Activated T-cell treated with anti-CD3 and anti-CD28 coated beads, Interleukin-2, amount 50 U/mL, for 24 hours (primary cell): ENCODE results near the gene MND1.
"Not testable (repeated sequence)": the region's sequence is repeated elsewhere in the genome, so short reads cannot be mapped to it uniquely, and the experiment has no call there.

Experiments used
- DNase-seq: peaks from one replicate; pipeline ENCODE4 v3.0.0-alpha.2; 2020
- H3K27ac Mint-ChIP-seq: 2 replicates; pipeline ENCODE4 v1.8.0; 2020; ENCODE audit warnings: mild to moderate bottlenecking, mixed read lengths
- H3K27me3 Mint-ChIP-seq: 2 replicates; pipeline ENCODE4 v1.8.0; 2020; ENCODE audit warnings: mixed read lengths
- H3K36me3 Mint-ChIP-seq: 2 replicates; pipeline ENCODE4 v1.8.0; 2020; ENCODE audit warnings: low read depth, mixed read lengths
- H3K4me1 Mint-ChIP-seq: 2 replicates; pipeline ENCODE4 v1.8.0; 2020; ENCODE audit warnings: low read depth, mixed read lengths
- H3K4me3 Mint-ChIP-seq: 2 replicates; pipeline ENCODE4 v1.8.0; 2020; ENCODE audit warnings: mild to moderate bottlenecking, moderate library complexity, mixed read lengths
- H3K9me3 Mint-ChIP-seq: 2 replicates; pipeline ENCODE4 v1.8.0; 2020; ENCODE audit warnings: mixed read lengths

MND1 gene

GRCh38 chr4:153451911-153452657 is 107.6 kb downstream of the MND1 start:
- H3K4me3 Mint-ChIP-seq: no peak overlapping the region
- no peak overlapping the region for H3K27ac Mint-ChIP-seq

GRCh38 chr4:153452658-153453378 is 108.3 kb downstream of the MND1 start:
- Mint-ChIP-seq H3K4me3 (no peak overlapping the region), H3K27ac (no peak overlapping the region), H3K27me3 (no peaks in the 10 kb centered on the region), H3K36me3 (no peaks in the 10 kb centered on the region), H3K9me3 (no peaks in the 10 kb centered on the region), H3K4me1 (peaks cover 25% of the 10 kb centered on the region)
- no peak for DNase-seq

More at GRCh38 chr4:153451911-153452657, 107.6 kb downstream of the MND1 start:
- no peaks in the 10 kb centered on the region for H3K9me3 Mint-ChIP-seq
- no peaks in the 10 kb centered on the region for H3K27me3 Mint-ChIP-seq
- DNase-seq: no peak
- H3K4me1 Mint-ChIP-seq: peaks cover 25% of the 10 kb centered on the region
- no peaks in the 10 kb centered on the region for H3K36me3 Mint-ChIP-seq

- Mint-ChIP-seq H3K4me3 (no peak overlapping the region), H3K9me3 (no peaks in the 10 kb centered on the region), H3K27ac (no peak overlapping the region), H3K4me1 (peaks cover 24% of the 10 kb centered on the region), H3K36me3 (no peaks in the 10 kb centered on the region), H3K27me3 (no peaks in the 10 kb centered on the region)
- no peak for DNase-seq
Measured at GRCh38 chr4:153453402-153453801, 108.9 kb downstream of the MND1 start.

GRCh38 chr4:153458969-153459368 is 114.5 kb downstream of the MND1 start:
- Mint-ChIP-seq H3K4me3 (no peak overlapping the region), H3K27ac (no peak overlapping the region), H3K9me3 (no peaks in the 10 kb centered on the region), H3K4me1 (peaks cover 1% of the 10 kb centered on the region), H3K36me3 (no peaks in the 10 kb centered on the region), H3K27me3 (no peaks in the 10 kb centered on the region)
- no peak for DNase-seq

- not testable (repeated sequence) for H3K36me3 Mint-ChIP-seq, H3K9me3 Mint-ChIP-seq, H3K4me3 Mint-ChIP-seq, H3K27me3 Mint-ChIP-seq, DNase-seq, H3K27ac Mint-ChIP-seq
- H3K4me1 Mint-ChIP-seq: peaks cover 14% of the 10 kb centered on the region
Measured at GRCh38 chr4:153461549-153461948, 117.1 kb downstream of the MND1 start.

GRCh38 chr4:153464068-153464467 is 119.6 kb downstream of the MND1 start:
- Mint-ChIP-seq H3K27ac (no peak overlapping the region), H3K27me3 (no peaks in the 10 kb centered on the region), H3K4me3 (no peak overlapping the region), H3K36me3 (peaks cover 23% of the 10 kb centered on the region), H3K9me3 (no peaks in the 10 kb centered on the region), H3K4me1 (peaks cover 28% of the 10 kb centered on the region)
- DNase-seq: no peak
